ENCODE measurements around the gene AK8. TPM values are rescaled to one million over a fixed set of nuclear protein-coding genes. Genes with fewer than 3 reads are reported as not detected.
"Not testable (repeated sequence)": the region's sequence is repeated elsewhere in the genome, so short reads cannot be mapped to it uniquely, and the experiment has no call there.

AK8 gene
- total RNA-seq, 1 donor from 2014 or later, result under 0.01 TPM

DNA sequence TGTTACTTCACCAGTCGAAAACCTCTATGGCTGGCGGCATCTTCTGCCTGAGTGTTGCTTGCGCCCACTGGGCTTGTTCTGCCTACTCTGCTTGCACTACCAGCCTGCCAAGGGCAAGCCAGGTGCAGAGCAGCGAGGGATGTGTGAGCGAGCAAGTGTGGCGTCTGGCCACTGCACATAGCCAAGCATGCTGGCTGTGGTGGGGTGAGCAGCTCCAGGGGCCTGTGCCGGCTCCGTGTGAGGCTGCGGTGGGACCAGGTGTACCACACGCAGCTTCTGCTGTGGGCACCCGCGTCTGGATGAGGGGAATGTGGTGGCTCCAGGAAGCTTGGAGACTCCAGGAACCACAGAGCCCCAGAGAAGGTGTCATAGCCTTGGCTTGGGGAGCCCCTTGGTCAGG, 156.4 kb downstream of the AK8 start:
- DNase-seq (ENCODE audit: low read depth in 2 of 2), result no peak

GRCh38 chr9:132718381-132718928, 159.6 kb downstream of the AK8 start:
- DNase-seq (ENCODE audit: low read depth in 2 of 2), result not testable (repeated sequence)

DNA sequence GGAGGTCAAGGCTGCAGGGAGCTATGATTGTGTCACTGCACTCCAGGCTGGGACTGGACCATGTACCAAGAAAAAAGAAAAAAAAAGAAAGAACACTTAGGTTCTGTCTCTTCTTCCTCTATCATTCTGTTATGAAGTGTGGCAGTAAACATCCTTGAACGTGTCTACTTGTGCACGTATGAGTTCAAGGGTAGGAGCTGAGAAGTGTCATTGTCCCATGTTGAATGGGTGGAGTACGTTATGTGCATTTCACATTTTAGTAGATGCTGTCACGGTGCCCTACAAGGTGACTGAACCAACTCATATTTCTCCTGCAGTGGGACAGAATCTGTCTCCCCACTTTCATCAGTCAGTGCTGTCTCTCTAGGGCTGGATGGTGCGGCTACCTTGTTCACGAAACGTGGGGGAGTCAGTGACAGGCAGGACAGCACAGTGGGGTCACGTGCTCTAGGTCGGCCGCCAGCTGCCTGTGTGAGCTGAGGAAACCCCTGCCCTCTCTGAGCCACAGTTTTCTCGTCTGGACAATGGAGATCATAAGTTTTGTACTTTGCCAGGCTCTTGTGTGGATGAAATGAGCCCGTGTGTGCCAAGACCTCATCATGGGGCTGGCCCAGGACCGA, 160.6 kb downstream of the AK8 start:
- no peak for DNase-seq (ENCODE audit: low read depth in 2 of 2)

- no peak for DNase-seq (ENCODE audit: low read depth in 2 of 2)
Measured at GRCh38 chr9:132716007-132716406, 162.1 kb downstream of the AK8 start.

GRCh38 chr9:132712753-132713152, 165.3 kb downstream of the AK8 start:
- DNase-seq (ENCODE audit: low read depth in 2 of 2), result no peak

- DNase-seq (ENCODE audit: low read depth in 2 of 2), result no peak
Measured at GRCh38 chr9:132711846-132712245, 166.2 kb downstream of the AK8 start.

- DNase-seq (ENCODE audit: low read depth in 2 of 2), result not testable (repeated sequence)
Measured at GRCh38 chr9:132711152-132711551, 166.9 kb downstream of the AK8 start.

DNA sequence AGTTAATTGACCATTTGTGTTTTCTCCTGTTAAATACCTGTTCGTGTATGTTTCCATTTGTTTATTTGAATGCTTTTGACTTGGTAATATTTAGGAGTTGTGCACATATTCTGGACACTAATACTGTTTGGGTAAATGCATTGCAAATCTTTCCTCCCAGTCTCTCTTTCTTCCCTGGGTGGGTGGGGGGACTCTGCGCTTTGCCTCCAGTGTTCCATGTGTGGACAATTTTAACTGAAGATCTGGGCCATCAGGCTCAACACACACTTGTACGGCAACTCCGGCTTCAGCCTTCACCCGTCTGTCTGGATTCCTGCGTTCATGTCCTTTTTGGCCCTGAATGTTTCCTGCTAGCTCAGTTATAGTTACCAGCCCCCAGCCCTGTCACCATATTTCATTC, 167.8 kb downstream of the AK8 start:
- DNase-seq (ENCODE audit: low read depth in 2 of 2), result no peak

DNA sequence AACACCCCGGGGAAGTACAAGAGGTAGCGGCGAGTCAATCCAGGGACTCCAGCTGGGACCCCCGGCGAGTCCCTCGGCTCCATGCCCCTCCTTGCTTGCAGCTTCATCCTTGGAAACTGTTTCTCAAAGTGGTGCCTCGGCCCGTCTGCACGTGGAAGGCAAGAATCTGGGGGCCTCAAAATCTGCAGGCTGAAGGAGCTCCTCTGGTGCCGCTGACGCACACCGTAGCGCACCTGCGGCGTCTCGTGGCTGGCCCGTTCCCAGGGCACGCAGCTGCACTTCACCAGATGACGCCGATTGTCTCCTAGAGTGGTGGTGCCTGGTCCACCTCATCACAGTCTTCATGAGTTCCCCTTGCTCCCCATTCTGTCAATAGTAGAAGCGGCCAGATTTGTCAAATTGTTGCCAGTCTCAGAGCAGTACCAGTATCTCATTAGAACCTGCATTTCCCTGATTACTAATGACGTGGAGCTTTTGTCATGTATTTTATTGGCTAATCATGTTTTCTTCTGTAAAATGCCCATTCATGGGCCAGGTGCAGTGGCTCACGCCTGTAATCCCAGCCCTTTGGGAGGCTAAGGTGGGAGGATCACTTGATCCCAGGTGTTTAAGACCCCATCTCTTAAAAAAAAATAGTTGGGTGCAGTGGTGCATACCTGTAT, 169.2 kb downstream of the AK8 start:
- DNase-seq (ENCODE audit: low read depth in 2 of 2), result no peak

GRCh38 chr9:132708239-132708638, 169.8 kb downstream of the AK8 start:
- DNase-seq (ENCODE audit: low read depth in 2 of 2), result no peak

DNA sequence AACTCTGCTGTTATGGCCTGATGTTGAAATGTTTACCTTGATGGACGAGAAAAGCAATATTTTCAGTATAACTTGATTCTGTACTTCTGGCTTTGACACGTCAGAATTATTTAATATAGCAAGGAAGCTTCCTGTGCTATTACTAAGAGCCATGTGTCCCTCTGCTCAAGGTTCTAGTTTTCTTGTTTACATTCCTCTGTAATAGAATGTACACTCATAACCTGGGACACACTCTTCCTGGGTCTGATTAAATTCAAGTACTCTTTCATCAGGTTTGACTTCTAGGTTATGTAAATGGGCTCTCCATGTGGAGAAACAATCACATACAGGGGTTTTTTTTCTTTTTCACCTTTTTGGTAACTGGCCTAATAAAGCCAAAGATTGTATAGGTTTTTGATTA, 174.7 kb downstream of the AK8 start:
- DNase-seq (ENCODE audit: low read depth in 2 of 2), result no peak

DNA sequence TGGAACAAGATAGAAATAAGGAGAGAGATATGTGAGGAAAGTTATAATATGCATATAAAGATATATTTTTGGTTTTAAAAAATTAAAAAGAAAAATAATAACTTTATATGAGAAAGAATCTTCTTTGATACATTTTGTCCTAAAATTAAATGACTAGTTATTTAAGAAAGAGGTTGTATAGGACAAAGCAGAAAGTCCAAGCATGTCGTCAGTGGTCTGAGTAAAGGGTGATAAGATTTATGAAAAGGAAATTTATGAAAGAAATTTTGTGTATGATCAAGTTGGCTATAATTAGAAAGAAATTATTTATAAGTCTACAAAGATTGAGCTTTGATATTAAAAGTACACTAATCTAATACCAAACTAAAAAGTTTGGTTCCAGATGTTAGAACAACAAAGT, 175.8 kb downstream of the AK8 start:
- DNase-seq (ENCODE audit: low read depth in 2 of 2), result no peak

GRCh38 chr9:132699956-132700355, 178.1 kb downstream of the AK8 start:
- peak in 1 of 2 donors; percentile 4 for DNase-seq (ENCODE audit: low read depth in 2 of 2)

- peak in 1 of 2 donors; percentile 67 for DNase-seq (ENCODE audit: low read depth in 2 of 2)
Measured at GRCh38 chr9:132698989-132699388, 179.1 kb downstream of the AK8 start.

GRCh38 chr9:132697230-132697629, 180.9 kb downstream of the AK8 start:
- DNase-seq (ENCODE audit: low read depth in 2 of 2), result no peak

GRCh38 chr9:132694144-132694543, 183.9 kb downstream of the AK8 start:
- peak in 1 of 2 donors; percentile 34 for DNase-seq (ENCODE audit: low read depth in 2 of 2)

- no peak for DNase-seq (ENCODE audit: low read depth in 2 of 2)
Measured at GRCh38 chr9:132690696-132691095, 187.4 kb downstream of the AK8 start.

GRCh38 chr9:132683873-132684272, 194.2 kb downstream of the AK8 start:
- no peak for DNase-seq (ENCODE audit: low read depth in 2 of 2)

DNA sequence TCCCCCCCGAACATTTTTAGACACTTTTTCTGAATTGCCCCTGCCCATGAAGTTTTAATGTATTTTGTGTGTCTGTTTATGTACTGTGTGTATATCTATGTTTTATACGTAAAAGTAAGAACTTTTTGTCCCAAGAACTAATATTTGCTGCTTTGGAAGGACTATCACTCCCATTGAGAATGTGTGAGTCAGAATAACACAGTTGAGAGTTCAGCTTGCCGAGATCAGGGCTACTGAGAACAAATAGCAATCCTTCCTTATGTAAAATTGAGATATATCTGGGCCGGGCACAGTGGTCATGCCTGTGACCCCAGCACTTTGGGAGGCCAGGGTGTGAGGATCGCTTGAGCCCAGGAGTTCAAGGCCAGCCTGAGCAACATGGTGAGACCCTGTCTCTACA, 196.5 kb downstream of the AK8 start:
- DNase-seq (ENCODE audit: low read depth in 2 of 2), result no peak

DNA sequence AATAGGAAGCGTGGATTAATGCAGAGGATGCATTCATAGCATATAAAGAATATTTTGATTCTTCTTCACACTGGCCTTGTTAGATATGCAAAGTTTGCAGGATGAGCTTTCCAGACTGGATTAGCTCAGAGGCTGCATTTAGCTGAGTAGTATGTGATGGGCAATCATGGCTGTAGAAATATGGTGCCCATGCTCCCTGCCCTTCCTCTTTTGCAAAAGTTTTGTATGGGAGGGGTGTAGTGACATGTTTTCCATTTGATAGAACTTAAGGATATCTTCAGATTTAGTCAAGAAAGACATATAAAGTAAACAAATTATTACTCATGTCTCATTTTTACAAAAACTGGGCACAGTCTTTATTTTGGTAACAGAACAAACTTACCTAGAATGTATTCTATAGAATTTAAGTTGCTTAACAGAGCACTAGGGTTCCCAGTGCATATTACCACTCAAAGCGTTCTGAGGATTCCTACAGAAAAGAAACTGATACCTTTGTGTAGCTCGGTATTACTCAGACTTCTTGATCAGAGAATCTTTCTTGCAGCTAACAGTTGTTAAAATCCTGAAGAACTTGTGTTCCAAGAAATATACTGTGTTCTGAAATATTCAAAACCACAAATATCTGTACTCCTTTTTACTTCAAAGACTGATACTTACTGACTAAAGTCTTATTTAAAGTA, 198.0 kb downstream of the AK8 start:
- DNase-seq (ENCODE audit: low read depth in 2 of 2), result no peak

DNA sequence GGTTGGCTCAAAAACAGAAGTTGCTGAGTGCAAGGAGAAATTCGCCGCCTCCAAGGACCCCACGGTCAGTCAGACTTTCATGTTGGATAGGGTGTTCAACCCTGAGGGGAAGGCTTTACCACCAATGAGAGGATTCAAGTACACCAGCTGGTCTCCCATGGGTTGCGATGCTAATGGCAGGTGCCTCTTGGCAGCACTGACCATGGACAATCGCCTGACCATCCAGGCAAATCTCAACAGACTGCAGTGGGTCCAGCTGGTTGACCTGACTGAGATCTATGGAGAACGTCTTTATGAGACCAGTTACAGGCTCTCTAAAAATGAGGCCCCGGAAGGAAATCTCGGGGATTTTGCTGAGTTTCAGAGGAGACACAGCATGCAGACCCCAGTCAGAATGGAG, 200.1 kb downstream of the AK8 start:
- no peak for DNase-seq (ENCODE audit: low read depth in 2 of 2)

Measured in dermis microvascular lymphatic vessel endothelial cell (primary cell).